GM21529 (cell line): ENCODE results near the gene RSPH6A.
"Not testable (repeated sequence)": the region's sequence is repeated elsewhere in the genome, so short reads cannot be mapped to it uniquely, and the experiment has no call there.

Source experiments
- ATAC-seq: cut with Tn5 transposase; IDR thresholded peaks from one replicate; pipeline ENCODE4 v1.9.1; 2021; ENCODE audit not compliant: unreplicated experiment

RSPH6A gene

GRCh38 chr19:45766869-45767346 is 48.2 kb downstream of the RSPH6A start:
- no peak for ATAC-seq

DNA sequence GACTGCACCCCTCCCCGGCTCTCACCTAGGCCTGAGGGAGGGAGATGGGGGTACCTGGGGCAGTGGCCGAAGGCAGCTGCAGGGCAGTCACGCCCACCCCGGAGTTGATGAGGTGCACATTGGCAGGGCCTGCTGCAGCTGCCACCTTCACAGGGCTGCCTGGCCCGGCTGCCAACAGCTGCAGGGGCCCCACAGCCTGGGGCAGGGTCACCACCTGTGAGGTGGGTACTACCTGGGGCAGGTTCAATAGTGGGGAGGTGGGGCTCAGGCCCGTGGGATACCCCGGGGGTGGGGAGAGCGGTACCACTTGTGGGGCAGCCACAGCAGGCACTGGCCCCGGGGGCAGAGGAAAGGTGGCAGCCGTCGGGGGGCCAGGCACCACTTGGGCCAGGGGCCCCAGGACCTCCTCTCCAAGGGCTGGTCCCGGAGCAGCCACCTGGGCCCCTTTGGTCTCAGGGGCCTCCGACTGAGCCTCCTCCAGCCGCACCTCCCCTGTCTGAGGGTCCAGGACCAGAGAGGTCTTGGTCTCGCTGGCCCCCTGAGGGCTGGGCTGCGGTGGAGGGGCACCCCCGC is 48.7 kb downstream of the RSPH6A start:
- ATAC-seq, result no peak

DNA sequence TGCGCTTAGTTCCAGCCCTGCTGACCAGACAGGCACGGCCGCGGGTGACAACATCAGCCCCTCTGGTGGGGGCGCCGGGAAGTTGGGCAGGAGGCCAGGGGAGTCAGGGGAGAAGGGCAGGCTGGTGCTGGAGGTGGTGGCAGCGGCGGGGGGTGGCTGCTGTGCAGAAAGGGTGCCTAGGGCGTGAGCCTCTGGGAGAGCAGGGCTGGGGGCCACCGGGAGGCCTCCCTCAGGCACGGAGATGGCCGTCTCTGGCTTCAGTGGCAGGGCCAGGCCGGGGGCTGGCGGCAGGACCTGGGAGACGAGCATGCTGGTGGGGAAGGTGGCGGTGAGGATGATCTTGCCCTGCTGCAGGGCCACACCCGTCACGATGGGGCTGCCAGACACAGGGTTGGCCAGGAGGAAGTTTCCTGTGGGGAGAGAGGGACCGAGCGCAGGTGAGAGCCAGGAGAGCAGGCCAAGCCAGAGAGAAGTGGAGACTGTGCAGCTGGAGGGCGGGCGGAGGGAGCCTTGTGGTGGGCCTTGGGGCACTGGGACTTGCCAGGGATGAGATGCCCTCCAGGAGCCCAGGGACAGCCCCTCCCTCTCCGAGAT is 49.3 kb downstream of the RSPH6A start:
- ATAC-seq, result no peak

DNA sequence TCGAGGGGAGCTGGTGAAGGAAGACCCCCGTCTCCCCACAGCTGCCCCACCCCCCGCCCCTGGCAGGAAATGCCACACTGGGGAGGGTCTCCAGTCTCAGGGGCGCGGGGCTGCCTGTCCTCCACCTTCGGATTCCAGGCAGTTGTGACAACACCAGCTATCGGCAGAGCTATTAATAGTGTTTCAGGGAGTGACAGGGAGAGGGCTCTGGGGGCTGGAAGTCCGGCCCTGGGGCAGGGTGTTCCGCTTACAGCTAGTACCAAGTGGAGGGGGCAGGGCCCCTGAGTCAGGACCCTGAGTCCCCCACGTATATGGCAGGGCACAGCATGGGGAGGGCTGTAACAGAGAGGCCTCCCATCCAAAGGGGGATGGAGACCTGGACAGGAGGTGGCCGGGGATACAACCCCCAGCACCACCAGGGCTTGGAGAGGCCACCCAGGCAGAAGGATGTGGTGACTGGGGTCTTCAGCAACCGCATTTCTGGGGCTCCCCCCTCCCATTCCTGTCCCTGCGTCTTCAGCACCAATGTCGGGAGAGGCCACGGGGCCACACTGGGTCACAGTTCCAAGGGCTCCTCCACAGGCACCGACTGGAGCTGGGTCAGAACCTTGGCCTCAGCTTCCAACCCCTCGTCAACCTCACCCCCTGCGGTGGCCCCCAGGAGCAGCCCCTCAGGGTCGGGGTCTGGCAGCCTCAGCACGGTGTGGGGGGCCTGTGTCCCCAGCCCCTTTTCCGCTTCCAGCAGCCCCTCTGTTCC is 50.0 kb downstream of the RSPH6A start:
- no peak for ATAC-seq

DNA sequence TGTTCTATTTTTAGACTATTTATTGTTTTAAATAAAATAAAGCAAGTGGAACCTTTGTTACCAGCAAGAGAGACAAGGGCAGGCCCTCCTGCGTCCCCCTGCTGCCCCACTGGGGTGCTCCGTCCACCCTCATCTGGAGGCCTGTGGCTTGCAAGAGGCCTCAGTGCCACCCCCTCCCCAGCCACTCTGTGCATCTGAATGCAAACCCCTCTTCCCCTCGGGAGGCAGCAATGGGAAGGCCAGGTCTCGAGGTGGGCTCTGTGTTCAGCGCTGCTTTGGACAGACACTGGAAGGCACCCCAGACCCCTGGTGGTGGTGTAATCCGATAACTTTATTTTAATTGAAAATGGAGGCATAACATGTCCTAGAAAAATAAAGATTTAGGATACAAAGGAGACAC is 50.6 kb downstream of the RSPH6A start:
- no peak for ATAC-seq

GRCh38 chr19:45763691-45764294 is 51.3 kb downstream of the RSPH6A start:
- ATAC-seq, result no peak

DNA sequence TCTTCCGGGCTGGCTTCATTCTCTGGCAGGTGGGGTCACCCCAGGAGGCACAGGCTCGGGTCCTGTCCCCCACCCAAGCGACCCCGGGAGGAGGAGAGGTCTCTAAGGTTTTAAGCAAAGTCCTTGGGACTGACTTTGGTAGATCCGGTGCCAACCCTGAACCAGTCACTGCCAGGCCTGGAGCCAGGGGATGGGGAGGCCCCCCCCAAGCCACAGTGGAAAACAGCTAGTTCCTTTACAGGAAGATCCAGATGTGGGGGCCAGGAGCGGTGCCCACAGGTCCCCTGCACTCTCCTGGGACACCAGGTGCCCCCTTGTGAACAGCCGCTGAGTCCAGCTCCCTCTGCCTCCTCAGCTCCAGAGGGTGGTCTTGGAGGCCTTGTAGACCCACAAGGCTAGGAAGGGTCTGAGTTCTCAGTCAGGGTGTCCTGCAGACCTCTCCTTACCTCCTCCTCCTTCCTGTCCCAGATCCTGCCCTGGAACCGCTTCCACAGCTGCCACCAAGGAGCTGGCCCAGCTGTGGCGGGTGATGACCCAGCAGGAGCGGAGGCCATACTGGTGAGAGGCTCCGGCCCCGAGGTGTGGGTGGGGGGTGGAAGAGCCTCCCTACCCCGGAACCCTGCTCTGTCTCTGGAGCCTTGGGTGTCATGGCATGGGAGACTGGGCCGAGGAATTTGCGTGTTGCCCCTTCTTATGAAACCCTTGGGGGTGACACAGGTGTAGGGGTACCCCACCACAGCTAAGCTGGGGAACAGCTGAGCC is 52.1 kb downstream of the RSPH6A start:
- ATAC-seq, result no peak

GRCh38 chr19:45761714-45762113 is 53.4 kb downstream of the RSPH6A start:
- ATAC-seq, result no peak

GRCh38 chr19:45758921-45759320 is 56.2 kb downstream of the RSPH6A start:
- ATAC-seq, result no peak

DNA sequence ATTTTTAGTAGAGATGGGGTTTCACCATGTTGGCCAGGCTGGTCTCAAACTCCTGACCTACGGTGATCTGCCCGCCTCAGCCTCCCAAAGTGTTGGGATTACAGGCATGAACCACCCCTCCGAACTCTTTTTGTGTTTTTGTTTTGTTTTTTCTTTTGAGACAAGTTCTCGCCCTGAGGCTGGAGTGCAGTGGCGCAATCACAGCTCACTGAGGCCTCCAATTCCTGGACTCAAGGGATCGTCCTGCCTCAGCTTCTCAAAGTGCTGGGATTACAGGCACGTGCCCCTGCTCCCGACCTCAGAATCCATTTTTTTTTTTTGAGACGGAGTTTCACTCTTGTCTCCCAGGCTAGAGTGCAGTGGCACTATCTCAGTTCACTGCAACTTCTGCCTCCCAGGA is 57.4 kb downstream of the RSPH6A start:
- no peak for ATAC-seq

DNA sequence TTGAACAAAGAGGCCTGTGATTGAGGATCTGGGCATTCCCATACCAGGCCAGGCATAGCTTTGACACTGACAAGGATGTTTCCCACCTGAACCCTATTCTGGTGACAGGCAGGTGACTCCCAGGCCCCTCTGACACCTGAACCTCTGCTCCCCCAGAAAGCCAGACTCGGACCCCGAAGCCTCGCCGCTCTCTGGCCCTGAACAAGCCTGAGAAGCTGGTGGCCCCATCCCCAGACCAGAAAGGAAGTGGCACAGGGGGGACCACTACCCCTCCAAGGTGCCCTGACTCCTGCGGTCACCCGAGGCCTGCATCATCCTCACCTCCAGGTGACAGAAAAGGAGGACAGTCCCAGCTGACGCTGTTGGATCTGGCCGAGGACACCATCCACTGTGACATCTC is 60.8 kb downstream of the RSPH6A start:
- no peak for ATAC-seq

GRCh38 chr19:45753548-45753947 is 61.6 kb downstream of the RSPH6A start:
- ATAC-seq, result no peak

GRCh38 chr19:45752639-45753038 is 62.5 kb downstream of the RSPH6A start:
- no peak for ATAC-seq

GRCh38 chr19:45751483-45751882 is 63.6 kb downstream of the RSPH6A start:
- ATAC-seq, result not testable (repeated sequence)

DNA sequence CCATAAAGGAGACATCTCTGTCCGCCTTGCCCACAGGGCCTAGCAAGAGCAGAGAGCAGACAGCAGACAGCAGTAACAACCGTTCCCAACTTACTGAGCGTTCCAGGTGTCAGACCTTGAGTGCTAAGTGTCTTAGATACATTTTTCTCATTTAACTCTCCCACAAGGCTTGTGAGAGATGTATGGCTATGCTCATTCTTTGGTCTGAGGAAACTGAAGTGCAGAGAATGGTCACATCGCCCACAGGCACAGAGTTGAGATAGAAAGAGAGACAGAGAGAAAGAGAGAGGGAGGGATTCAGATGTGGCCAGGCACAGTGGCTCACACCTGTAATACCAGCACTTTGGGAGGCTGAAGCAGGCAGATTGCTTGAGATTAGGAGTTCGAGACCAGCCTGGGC is 67.6 kb downstream of the RSPH6A start:
- no peak for ATAC-seq

GRCh38 chr19:45746866-45747265 is 68.2 kb downstream of the RSPH6A start:
- ATAC-seq, result no peak
